Activated CD4-positive, alpha-beta T cell treated with anti-CD3 and anti-CD28 coated beads, Interleukin-2, amount 50 U/mL, for 48 hours (primary cell): ENCODE results near the gene ANKH.
"Not testable (repeated sequence)": the region's sequence is repeated elsewhere in the genome, so short reads cannot be mapped to it uniquely, and the experiment has no call there.

Experiments used
- DNase-seq, 2 experiments: peaks; one replicate each; pipeline ENCODE4 v3.0.0-alpha.2; 2020

Gene ANKH

GRCh38 chr5:14882658-14883580, 11.3 kb upstream of the ANKH start:
- DNase-seq, result no peak

- DNase-seq, result no peak
These were observed 10.2 kb upstream of the ANKH start for GRCh38 chr5:14881826-14882225.

- no peak for DNase-seq
These were observed 9.1 kb upstream of the ANKH start for GRCh38 chr5:14880688-14881087.

GRCh38 chr5:14879937-14880589, 8.5 kb upstream of the ANKH start:
- DNase-seq, result no peak

GRCh38 chr5:14879393-14879792, 7.8 kb upstream of the ANKH start:
- DNase-seq, result no peak

GRCh38 chr5:14878192-14878591, 6.6 kb upstream of the ANKH start:
- not testable (repeated sequence) for DNase-seq

GRCh38 chr5:14876095-14876494, 4.5 kb upstream of the ANKH start:
- no peak for DNase-seq

- DNase-seq, result no peak
These were observed 2.2 kb upstream of the ANKH start for GRCh38 chr5:14873790-14874189.

- peak in 1 of 2 experiments; percentile 8 for DNase-seq
These were observed 1.5 kb upstream of the ANKH start for GRCh38 chr5:14873093-14873492.

- DNase-seq, result peak; percentile 71 to 80
These were observed 752 bp upstream of the ANKH start for GRCh38 chr5:14872070-14872989.

GRCh38 chr5:14870337-14871213, 1.0 kb downstream of the ANKH start:
- peak; percentile 69 to 73 for DNase-seq

- peak; percentile 39 to 50 for DNase-seq
These were observed 1.9 kb downstream of the ANKH start for GRCh38 chr5:14869668-14870164.

GRCh38 chr5:14869233-14869632, 2.3 kb downstream of the ANKH start:
- DNase-seq, result no peak

- no peak for DNase-seq
These were observed 2.8 kb downstream of the ANKH start for GRCh38 chr5:14868771-14869170.

- DNase-seq, result no peak
These were observed 7.3 kb downstream of the ANKH start for GRCh38 chr5:14864181-14864812.

GRCh38 chr5:14863105-14863504, 8.5 kb downstream of the ANKH start:
- DNase-seq, result no peak

GRCh38 chr5:14861123-14861765, 10.3 kb downstream of the ANKH start:
- DNase-seq, result no peak

GRCh38 chr5:14859980-14860379, 11.6 kb downstream of the ANKH start:
- DNase-seq, result no peak

- DNase-seq, result no peak
These were observed 12.4 kb downstream of the ANKH start for GRCh38 chr5:14859150-14859549.

GRCh38 chr5:14855366-14855765, 16.2 kb downstream of the ANKH start:
- DNase-seq, result no peak

GRCh38 chr5:14854799-14855198, 16.8 kb downstream of the ANKH start:
- DNase-seq, result no peak
